ENCODE results near the gene MIS18A. TPM values are rescaled to one million over a fixed set of nuclear protein-coding genes. Genes with fewer than 3 reads are reported as not detected.

Gene MIS18A
- total and polyA plus RNA-seq, 4 donors: 1.1 to 10.1 (median 2.6) TPM

GRCh38 chr21:32298148-32298559, 19.3 kb upstream of the MIS18A start:
- TF ChIP-seq FOXA1 (IDR thresholded peaks at IDR 0.05) (no peak), HNF4A (conservative IDR thresholded peaks at IDR 0.05) (peak in 1 of 2 donors; percentile 56), YY1 (IDR thresholded peaks at IDR 0.05) (peak; percentile 24), RAD21 (IDR thresholded peaks at IDR 0.05) (no peak), RXRA (IDR thresholded peaks at IDR 0.05) (peak; percentile 27 to 50), CTCF (IDR thresholded peaks at IDR 0.05; ENCODE audit: low read depth, low read length, missing input control) (no peak), TAF1 (conservative IDR thresholded peaks at IDR 0.05) (no peak), FOXA2 (IDR thresholded peaks at IDR 0.05) (no peak), NR2F2 (IDR thresholded peaks at IDR 0.05) (no peak), JUND (IDR thresholded peaks at IDR 0.05) (peak in 1 of 2 donors; percentile 57), ATF3 (IDR thresholded peaks at IDR 0.05) (no peak), HNF4G (IDR thresholded peaks at IDR 0.05) (no peak), ZBTB33 (IDR thresholded peaks at IDR 0.05) (peak; percentile 34), REST (IDR thresholded peaks at IDR 0.05) (no peak), GABPA (IDR thresholded peaks at IDR 0.05 in 1 of 2, conservative IDR thresholded peaks at IDR 0.05 in 1 of 2) (no peak), EGR1 (IDR thresholded peaks at IDR 0.05; ENCODE audit: low read depth in 2 of 2) (no peak), MAX (IDR thresholded peaks at IDR 0.05) (no peak), SP1 (IDR thresholded peaks at IDR 0.05) (no peak)
- H3K9ac ChIP-seq (ENCODE audit: low read depth in 1 of 2, low read length in 2 of 2): no peak overlapping the region
- 34% methylated on average over 6 of the region's 6 CpGs for WGBS
- H3K27me3 ChIP-seq (ENCODE audit: control insufficient read depth in 4 of 4, insufficient read depth in 4 of 4, low read length in 3 of 4): no peaks in the 10 kb centered on the region
- H3K9me3 ChIP-seq (ENCODE audit: control insufficient read depth in 4 of 4, low read length in 3 of 4): no peaks in the 10 kb centered on the region
- no peak overlapping the region for H3K4me3 ChIP-seq (ENCODE audit: low read depth in 1 of 3, low read length in 3 of 3)
- peak overlapping the region; percentile 37 to 38 for H3K27ac ChIP-seq (ENCODE audit: low read depth in 1 of 2, low read length in 2 of 2)
- no peak for DNase-seq (ENCODE audit: low spot score)
- no peaks in the 10 kb centered on the region for H3K36me3 ChIP-seq (ENCODE audit: control insufficient read depth in 4 of 4, insufficient read depth in 3 of 4, low read depth in 1 of 4, low read length in 3 of 4)
- H3K4me1 ChIP-seq (ENCODE audit: control insufficient read depth in 4 of 4, insufficient read depth in 4 of 4, low read length in 3 of 4): peaks cover 4 to 14% (median 10%) of the 10 kb centered on the region in 4 donors

Measured in liver (tissue), 9 donors.